ENCODE results near the gene NUSAP1. TPM values are rescaled to one million over a fixed set of nuclear protein-coding genes. Genes with fewer than 3 reads are reported as not detected.

NUSAP1 gene
- total and polyA plus RNA-seq, 2 of the 4 experiments (the other 2 are of a cell fraction), result 59.2 to 123 TPM

- Histone ChIP-seq H2BK5ac (ENCODE audit: low read depth, low read length, poor library complexity, severe bottlenecking) (no peak overlapping the region), H2BK15ac (ENCODE audit: low read depth, low read length) (no peak overlapping the region), H3K4me2 (ENCODE audit: low read depth, low read length) (no peak overlapping the region), H3K79me1 (ENCODE audit: low read depth in 1 of 2, low read length in 2 of 2) (no peaks in the 10 kb centered on the region), H3K27me3 (ENCODE audit: control insufficient read depth, insufficient read depth, low read length) (no peaks in the 10 kb centered on the region), H2BK20ac (ENCODE audit: low read depth, low read length) (no peak overlapping the region), H3K23ac (ENCODE audit: low read depth, low read length) (no peak overlapping the region), H3K14ac (replicated peaks; ENCODE audit: low read depth, low read length) (no peak overlapping the region), H3K4ac (ENCODE audit: low read depth, low read length) (no peak overlapping the region), H3K9me3 (ENCODE audit: control insufficient read depth, insufficient read depth, low read length) (no peaks in the 10 kb centered on the region), H3K4me3 (ENCODE audit: insufficient read depth, low read depth, low read length) (no peak overlapping the region), H4K5ac (ENCODE audit: low read depth, low read length) (no peak overlapping the region), H2AFZ (replicated peaks; ENCODE audit: low read length, poor library complexity) (no peak overlapping the region), H3K56ac (ENCODE audit: extremely low read depth, insufficient read depth, low read length) (no peak overlapping the region), H3K9me1 (ENCODE audit: insufficient read depth, low read length) (no peaks in the 10 kb centered on the region), H4K8ac (ENCODE audit: low read depth in 2 of 2, low read length in 2 of 2) (no peak overlapping the region), H3K4me1 (ENCODE audit: control insufficient read depth, insufficient read depth, low read length) (no peaks in the 10 kb centered on the region), H3K27ac (ENCODE audit: insufficient read depth, low read length) (no peak overlapping the region), H3K9ac (ENCODE audit: low read depth, low read length) (no peak overlapping the region), H3K36me3 (ENCODE audit: control insufficient read depth, insufficient read depth, low read length) (peaks cover 11% of the 10 kb centered on the region; the same call in 1 of the 2 replicates), H3K18ac (ENCODE audit: low read depth, low read length) (no peak overlapping the region), H2AK5ac (ENCODE audit: low read depth, low read length) (no peak overlapping the region), H4K20me1 (ENCODE audit: insufficient read depth, low read length) (no peaks in the 10 kb centered on the region), H2AK9ac (replicated peaks; ENCODE audit: low read depth, low read length, poor library complexity) (no peak overlapping the region), H2BK120ac (ENCODE audit: low read depth, low read length) (no peak overlapping the region), H4K91ac (ENCODE audit: insufficient read depth, low read depth, low read length) (no peak overlapping the region)
- ATAC-seq (ENCODE audit: low read depth) (no peak), DNase-seq (no peak)
- dilution Hi-C loops (cut with HindIII; ENCODE audit: low sequenced_read_pairs, unreplicated experiment) (no loop called here), in situ Hi-C loops (cut with MboI; ENCODE audit: low sequenced_read_pairs) (no loop called here), intact Hi-C loops (cut with micrococcal nuclease) (no loop called here)
- no TSS peak for BruUV-seq (replicated peaks)
- TF ChIP-seq CHD1 (IDR thresholded peaks at IDR 0.05; ENCODE audit: low read depth, low read length) (no peak), SMC3 (IDR thresholded peaks at IDR 0.05; ENCODE audit: low read depth, low read length) (no peak), CEBPB (IDR thresholded peaks at IDR 0.05; ENCODE audit: low read depth, low read length) (no peak), ELK1 (IDR thresholded peaks at IDR 0.05; ENCODE audit: borderline replicate concordance, low read depth, low read length) (no peak), POLR2A (IDR thresholded peaks at IDR 0.05; ENCODE audit: low read depth, low read length) (no peak)
- 83% methylated on average over 1 of the region's 6 CpGs; no CpG with 5 or more reads in 1 of the 2 experiments for WGBS, 2 experiments (ENCODE audit: extremely low coverage in 2 of 2, insufficient read length in 1 of 2)
- CTCF ChIA-PET, result no interaction called here
- POLR2A ChIA-PET (ENCODE audit: unreplicated experiment), result no interaction called here
These were observed 55.0 kb downstream of the NUSAP1 start for GRCh38 chr15:41387646-41388045.
